Keratinocyte (primary cell): ENCODE data around the gene INVS. TPM values are rescaled to one million over a fixed set of nuclear protein-coding genes. Genes with fewer than 3 reads are reported as not detected.

ENCODE experiments used
- DNase-seq: peaks from one replicate; pipeline ENCODE4 v3.0.0-alpha.2; 2011; ENCODE audit warnings: low read depth, missing footprints, low spot score
- FAIRE-seq: peaks from 2 replicates; lab custom pipeline; 2011; peaks lifted over from hg19 to GRCh38; lab: Jason Lieb, UNC
- H2AFZ ChIP-seq: 2 replicates; pipeline ENCODE4 v1.6.0; 2012; ENCODE audit warnings: low read length, control low read depth, inconsistent platforms; ENCODE audit not compliant: control insufficient read depth
- H3K27ac ChIP-seq: 2 replicates; pipeline ENCODE4 v1.5.1; 2011; ENCODE audit warnings: low read length; ENCODE audit not compliant: control insufficient read depth, insufficient read depth
- H3K27me3 ChIP-seq: 3 replicates; pipeline ENCODE4 v1.6.0; 2011; ENCODE audit warnings: low read length; ENCODE audit not compliant: control insufficient read depth, insufficient read depth; ENCODE audit errors: extremely low read depth
- H3K36me3 ChIP-seq, 2 experiments: 2 replicates in 1 of 2; 3 replicates in 1 of 2; pipeline ENCODE4 v1.5.1; 2011; ENCODE audit warnings: low read length in 2 of 2, mild to moderate bottlenecking in 1 of 2; ENCODE audit not compliant: control insufficient read depth in 2 of 2, insufficient read depth in 2 of 2; ENCODE audit errors: extremely low read depth in 1 of 2
- H3K4me1 ChIP-seq: 3 replicates; pipeline ENCODE4 v1.5.1; 2011; ENCODE audit warnings: low read length; ENCODE audit not compliant: control insufficient read depth, insufficient read depth; ENCODE audit errors: extremely low read depth
- H3K4me2 ChIP-seq: 3 replicates; pipeline ENCODE4 v1.6.0; 2011; ENCODE audit warnings: low read depth, low read length; ENCODE audit not compliant: control insufficient read depth, insufficient read depth; ENCODE audit errors: extremely low read depth
- H3K4me3 ChIP-seq, 3 experiments: fragments of 200-600 bp in 1 of 3; sonication (generic) in 1 of 3; 2 replicates in 2 of 3; 3 replicates in 1 of 3; pipeline ENCODE4 v1.5.1; 2011 to 2016; ENCODE audit warnings: low read length in 3 of 3, mild to moderate bottlenecking in 3 of 3, control low read depth in 2 of 3, inconsistent platforms in 1 of 3, low read depth in 1 of 3, mixed read lengths in 1 of 3, mixed run types in 1 of 3, moderate library complexity in 1 of 3; ENCODE audit not compliant: control insufficient read depth in 2 of 3, insufficient read depth in 2 of 3; ENCODE audit errors: extremely low read depth in 1 of 3
- H3K79me2 ChIP-seq: 2 replicates; pipeline ENCODE4 v1.6.0; 2012; ENCODE audit warnings: low read length; ENCODE audit not compliant: control insufficient read depth, insufficient read depth
- H3K9ac ChIP-seq: 3 replicates; pipeline ENCODE4 v1.6.0; 2011; ENCODE audit warnings: low read length; ENCODE audit not compliant: control insufficient read depth, insufficient read depth; ENCODE audit errors: extremely low read depth
- H3K9me1 ChIP-seq: 3 replicates; pipeline ENCODE4 v1.6.0; 2011; ENCODE audit warnings: low read length; ENCODE audit not compliant: control insufficient read depth, insufficient read depth; ENCODE audit errors: extremely low read depth
- H3K9me3 ChIP-seq: 2 replicates; pipeline ENCODE4 v1.5.1; 2012; ENCODE audit warnings: low read depth, low read length; ENCODE audit not compliant: control insufficient read depth
- H4K20me1 ChIP-seq: 3 replicates; pipeline ENCODE4 v1.6.0; 2011; ENCODE audit warnings: low read length; ENCODE audit not compliant: control insufficient read depth, insufficient read depth; ENCODE audit errors: extremely low read depth
- CTCF ChIP-seq, 3 experiments: IDR thresholded peaks in 1 of 3; conservative IDR thresholded peaks in 1 of 3; optimal IDR thresholded peaks in 1 of 3; 2 replicates in 2 of 3; 3 replicates in 1 of 3; pipeline versions ENCODE3 to v1.5.1; 2011; ENCODE audit warnings: low read length in 3 of 3, mild to moderate bottlenecking in 3 of 3, moderate library complexity in 2 of 3, control low read depth in 1 of 3, inconsistent platforms in 1 of 3; ENCODE audit not compliant: insufficient read depth in 2 of 3; ENCODE audit errors: extremely low read depth in 1 of 3
- EZH2 ChIP-seq: IDR thresholded peaks from one replicate; pipeline ENCODE4 v1.6.1; 2012; ENCODE audit warnings: inconsistent platforms, mild to moderate bottlenecking, low read length, moderate library complexity
- dilution Hi-C: fragments of 300-500 bp; cut with MboI; formaldehyde crosslinking; loops from one replicate; pipeline ENCODE4 v1.7.0; 2020; ENCODE audit warnings: low sequenced_read_pairs; ENCODE audit not compliant: extremely low pct_ligation_motif_present
- polyA plus RNA-seq, 5 experiments: library from polyadenylated mRNA; depleted of rRNA in 3 of 5; stranded (reverse) in 3 of 5; stranded (forward) in 1 of 5; unstranded in 1 of 5; fragments of >200 nt; gene quantifications; 1 replicate in 1 of 5; 2 replicates in 3 of 5; 3 replicates in 1 of 5; pipeline versions ENCODE4 v1.2.1 to v1.2.3, GENCODE V29; 2011 to 2012; ENCODE audit warnings: missing spikeins in 2 of 5, low read depth in 1 of 5, low replicate concordance in 1 of 5

INVS gene
- polyA plus RNA-seq, 1 donor (not counting 4 experiments of a cell fraction or from before 2014, with no cell fraction given), result 21.1 TPM

GRCh38 chr9:100290714-100291113 lies 191.7 kb downstream of the INVS start:
- peaks cover 5 to 20% of the 10 kb centered on the region in 2 experiments for H3K36me3 ChIP-seq
- no peak overlapping the region for H3K4me3 ChIP-seq
- DNase-seq, result no peak
- TF ChIP-seq CTCF (optimal IDR thresholded peaks at IDR 0.05 in 1 of 3, IDR thresholded peaks at IDR 0.05 in 1 of 3, conservative IDR thresholded peaks at IDR 0.05 in 1 of 3; ENCODE audit: extremely low read depth in 1 of 3, insufficient read depth in 2 of 3, low read length in 3 of 3) (no peak), EZH2 (no peak)
- H3K27me3 ChIP-seq, result no peaks in the 10 kb centered on the region
- no peak overlapping the region for H3K27ac ChIP-seq
- H3K79me2 ChIP-seq, result no peaks in the 10 kb centered on the region
- no peaks in the 10 kb centered on the region for H3K9me1 ChIP-seq
- dilution Hi-C loops, result no loop called here
- no peak for FAIRE-seq
- no peaks in the 10 kb centered on the region for H3K4me1 ChIP-seq
- H3K9me3 ChIP-seq, result no peaks in the 10 kb centered on the region
- H3K4me2 ChIP-seq, result no peak overlapping the region
- no peaks in the 10 kb centered on the region for H4K20me1 ChIP-seq
- no peak overlapping the region for H2AFZ ChIP-seq
- H3K9ac ChIP-seq, result no peak overlapping the region

- H3K36me3 ChIP-seq, result peaks cover 5 to 21% of the 10 kb centered on the region in 2 experiments
- no peaks in the 10 kb centered on the region for H4K20me1 ChIP-seq
- no peaks in the 10 kb centered on the region for H3K4me1 ChIP-seq
- no peak overlapping the region for H3K4me3 ChIP-seq
- H2AFZ ChIP-seq, result no peak overlapping the region
- H3K27me3 ChIP-seq, result no peaks in the 10 kb centered on the region
- no peaks in the 10 kb centered on the region for H3K79me2 ChIP-seq
- H3K9me3 ChIP-seq, result no peaks in the 10 kb centered on the region
- no peaks in the 10 kb centered on the region for H3K9me1 ChIP-seq
- no peak overlapping the region for H3K4me2 ChIP-seq
- no peak for DNase-seq
- H3K27ac ChIP-seq, result no peak overlapping the region
- no peak for TF ChIP-seq EZH2
- TF ChIP-seq CTCF (optimal IDR thresholded peaks at IDR 0.05 in 1 of 3, IDR thresholded peaks at IDR 0.05 in 1 of 3, conservative IDR thresholded peaks at IDR 0.05 in 1 of 3; ENCODE audit: extremely low read depth in 1 of 3, insufficient read depth in 2 of 3, low read length in 3 of 3), result no peak
- H3K9ac ChIP-seq, result no peak overlapping the region
- dilution Hi-C loops, result no loop called here
- no peak for FAIRE-seq
Measured at GRCh38 chr9:100292414-100292813, 193.4 kb downstream of the INVS start.
